Measurements from ENCODE around the gene PRKCZ.

DNA sequence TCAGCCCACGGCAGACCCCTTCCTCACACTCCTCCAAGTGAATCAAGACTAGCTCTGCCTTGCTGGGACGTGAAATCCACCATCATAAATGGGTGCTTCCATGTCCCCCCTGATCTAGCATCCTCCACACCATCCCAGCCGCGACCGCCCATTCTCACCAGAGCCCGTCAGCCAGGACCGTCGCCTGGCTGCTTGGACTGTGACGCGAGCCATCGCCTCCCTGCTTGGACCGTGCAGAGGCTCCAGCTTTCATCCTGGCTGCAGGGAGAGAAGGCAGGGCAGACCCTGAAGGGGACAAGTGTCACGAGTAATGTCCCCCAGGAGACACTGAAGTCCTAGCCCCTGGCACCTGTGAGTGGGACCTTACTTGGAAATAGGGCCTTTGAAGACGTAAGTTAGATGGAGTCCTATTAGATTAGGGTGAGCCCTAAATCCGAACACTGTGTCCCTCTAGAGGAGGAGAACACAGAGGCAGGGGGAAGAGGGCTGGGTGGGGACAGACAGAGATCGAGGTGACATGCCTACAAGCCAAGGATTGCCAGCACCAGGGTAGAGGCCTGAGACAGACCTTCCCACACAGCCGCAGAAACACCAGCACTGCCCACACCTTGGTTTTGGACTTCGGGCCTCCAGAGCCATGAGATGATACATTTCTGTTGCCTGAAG lies 12.8 kb upstream of the PRKCZ start:
- TF ChIP-seq, protein P1, sequence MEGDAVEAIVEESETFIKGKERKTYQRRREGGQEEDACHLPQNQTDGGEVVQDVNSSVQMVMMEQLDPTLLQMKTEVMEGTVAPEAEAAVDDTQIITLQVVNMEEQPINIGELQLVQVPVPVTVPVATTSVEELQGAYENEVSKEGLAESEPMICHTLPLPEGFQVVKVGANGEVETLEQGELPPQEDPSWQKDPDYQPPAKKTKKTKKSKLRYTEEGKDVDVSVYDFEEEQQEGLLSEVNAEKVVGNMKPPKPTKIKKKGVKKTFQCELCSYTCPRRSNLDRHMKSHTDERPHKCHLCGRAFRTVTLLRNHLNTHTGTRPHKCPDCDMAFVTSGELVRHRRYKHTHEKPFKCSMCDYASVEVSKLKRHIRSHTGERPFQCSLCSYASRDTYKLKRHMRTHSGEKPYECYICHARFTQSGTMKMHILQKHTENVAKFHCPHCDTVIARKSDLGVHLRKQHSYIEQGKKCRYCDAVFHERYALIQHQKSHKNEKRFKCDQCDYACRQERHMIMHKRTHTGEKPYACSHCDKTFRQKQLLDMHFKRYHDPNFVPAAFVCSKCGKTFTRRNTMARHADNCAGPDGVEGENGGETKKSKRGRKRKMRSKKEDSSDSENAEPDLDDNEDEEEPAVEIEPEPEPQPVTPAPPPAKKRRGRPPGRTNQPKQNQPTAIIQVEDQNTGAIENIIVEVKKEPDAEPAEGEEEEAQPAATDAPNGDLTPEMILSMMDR (conservative IDR thresholded peaks at IDR 0.05; ENCODE audit: low read depth, low read length): no peak
- TF ChIP-seq EZH2 (IDR thresholded peaks at IDR 0.05; ENCODE audit: borderline replicate concordance, low read depth, low read length, poor library complexity, severe bottlenecking): no peak
